Measurements from ENCODE around the gene KRT10.
A peak's percentile ranks its signal among the peaks of the same experiment; 100 is the strongest.

Gene KRT10

DNA sequence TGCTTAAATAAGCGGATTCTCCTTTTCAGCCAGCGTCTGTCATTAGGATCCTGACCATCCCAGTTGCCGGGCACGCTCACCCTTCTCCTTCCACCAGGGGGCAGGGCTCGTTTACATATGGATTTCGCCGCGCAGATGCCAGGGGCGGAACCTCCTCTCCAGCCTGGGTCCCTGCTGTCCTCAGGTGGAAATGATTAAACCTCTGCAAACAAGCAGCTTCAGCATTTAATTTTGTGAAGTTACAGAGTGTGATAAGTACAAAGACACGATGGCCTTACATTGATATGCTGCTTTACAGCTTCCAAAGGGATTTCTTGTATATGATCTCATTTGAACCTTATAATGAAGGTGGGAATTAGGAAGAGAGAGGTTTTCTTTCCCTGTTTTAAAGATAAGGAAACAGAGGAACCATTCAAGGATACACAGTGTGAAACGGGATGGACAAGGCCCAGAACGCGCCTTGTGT, 18.8 kb downstream of the KRT10 start:
- DNase-seq: peak in 9 of 14 donors; percentile 5 to 30 (median 13)

DNA sequence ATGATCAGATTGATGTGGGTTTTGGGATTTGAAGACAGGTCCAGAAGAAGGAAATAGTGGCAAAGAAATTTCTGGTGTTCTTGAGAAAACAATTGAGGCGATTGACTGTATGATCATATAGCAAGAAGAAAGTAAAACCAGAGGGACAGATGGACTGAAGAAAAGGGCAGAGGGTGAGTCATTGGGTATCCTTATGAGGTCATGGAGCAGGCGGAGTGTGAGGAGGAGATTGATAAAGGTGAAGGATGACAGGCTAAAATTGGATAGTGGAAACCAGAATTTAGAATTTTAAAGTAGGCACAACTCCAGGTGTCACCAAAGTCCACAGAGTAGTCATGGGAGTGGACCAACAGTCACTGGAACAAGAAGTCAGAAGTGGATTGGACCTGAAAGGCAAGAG, 21.3 kb downstream of the KRT10 start:
- DNase-seq: no peak

DNA sequence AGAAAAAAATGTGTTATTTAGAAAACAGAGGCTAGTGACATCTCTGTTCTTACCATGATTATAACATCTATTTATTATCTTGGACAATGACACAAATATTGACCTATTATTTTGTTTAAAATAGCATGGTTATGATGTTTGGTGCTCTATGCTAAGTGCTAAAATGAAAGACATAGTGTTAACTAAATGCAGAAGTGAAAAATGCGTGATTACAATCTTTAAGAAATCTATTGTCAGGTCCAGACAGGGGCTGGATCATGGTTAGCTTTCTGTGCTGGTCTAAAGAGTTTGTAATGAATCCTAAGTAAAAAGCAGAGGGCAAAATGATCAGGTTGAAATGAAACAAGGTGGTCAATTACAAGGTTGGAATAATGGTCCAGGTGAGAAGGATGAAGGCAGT, 22.0 kb downstream of the KRT10 start:
- no peak for DNase-seq

DNA sequence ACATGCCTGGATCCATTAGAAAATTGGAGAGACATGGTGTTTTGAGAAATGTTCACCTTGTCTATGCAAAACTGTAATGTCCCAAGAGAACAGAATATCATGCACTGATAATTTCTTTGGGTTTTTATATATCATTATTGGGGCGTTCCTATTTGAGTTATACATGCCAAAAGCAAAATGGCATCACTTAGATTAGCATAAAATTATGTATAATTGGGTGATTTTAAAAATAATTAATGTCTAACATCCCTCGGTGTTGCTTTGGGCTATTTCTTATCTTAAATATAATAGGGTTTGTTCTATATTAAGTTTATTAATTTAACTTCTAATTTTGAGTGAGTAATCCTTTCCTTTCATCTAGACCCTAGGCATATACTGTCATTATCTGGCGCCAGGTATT, 22.6 kb downstream of the KRT10 start, which contains the start of gene KRT28:
TSS of gene KRT28 (minus strand) at position 101 of the 400 bp plus-strand sequence. CDS start at position 35, 66 bp downstream.
- DNase-seq: no peak

DNA sequence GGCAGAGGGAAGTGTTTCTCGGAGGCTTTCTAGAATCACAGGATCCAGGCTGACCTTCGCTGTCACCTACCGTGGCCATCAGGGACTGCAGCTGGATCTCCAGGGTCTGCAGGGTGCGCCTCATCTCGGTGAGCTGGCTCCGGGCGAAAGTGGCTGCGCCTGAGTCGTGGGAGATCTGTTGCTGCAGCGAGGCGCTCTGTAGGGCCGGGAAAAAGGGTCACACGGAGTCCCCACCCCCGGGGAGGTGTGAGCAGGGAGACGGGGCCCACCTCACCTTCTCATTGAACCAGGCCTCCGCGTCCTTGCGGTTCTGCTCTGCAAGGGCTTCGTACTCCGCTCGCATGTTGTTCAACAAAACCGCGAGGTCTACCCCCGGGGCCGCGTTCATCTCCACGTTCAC, 25.6 kb downstream of the KRT10 start:
- no peak for DNase-seq

DNA sequence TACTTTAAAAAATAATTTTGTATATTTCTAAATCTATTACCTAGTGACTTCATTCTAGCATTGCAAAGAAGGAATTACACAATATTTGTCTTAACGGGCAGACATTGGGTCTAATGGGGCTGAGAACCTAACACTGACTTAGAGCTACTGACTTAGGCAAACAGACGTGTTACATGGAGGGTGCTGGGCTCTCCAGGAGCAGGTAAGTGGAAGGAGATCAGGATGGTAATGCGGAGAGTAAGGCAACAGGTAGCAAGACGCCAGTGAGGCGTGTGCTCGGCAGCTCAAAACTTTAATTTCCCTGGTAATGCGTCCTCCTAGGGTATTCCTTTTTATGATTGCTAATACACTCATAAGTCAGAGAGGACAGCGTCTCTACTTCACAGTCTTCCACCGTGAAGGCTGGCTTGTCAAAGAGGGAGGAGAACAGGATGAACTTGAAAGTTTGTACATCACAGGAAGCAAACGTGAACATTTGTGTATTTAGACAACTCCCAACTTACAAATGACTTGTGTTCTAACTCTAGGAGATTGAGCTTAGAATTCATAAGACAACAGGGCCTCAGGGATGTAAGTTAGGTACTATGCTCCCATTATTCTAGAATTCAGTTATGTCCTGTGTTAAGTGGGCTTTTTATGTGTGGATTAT, 27.3 kb downstream of the KRT10 start:
- DNase-seq: no peak

DNA sequence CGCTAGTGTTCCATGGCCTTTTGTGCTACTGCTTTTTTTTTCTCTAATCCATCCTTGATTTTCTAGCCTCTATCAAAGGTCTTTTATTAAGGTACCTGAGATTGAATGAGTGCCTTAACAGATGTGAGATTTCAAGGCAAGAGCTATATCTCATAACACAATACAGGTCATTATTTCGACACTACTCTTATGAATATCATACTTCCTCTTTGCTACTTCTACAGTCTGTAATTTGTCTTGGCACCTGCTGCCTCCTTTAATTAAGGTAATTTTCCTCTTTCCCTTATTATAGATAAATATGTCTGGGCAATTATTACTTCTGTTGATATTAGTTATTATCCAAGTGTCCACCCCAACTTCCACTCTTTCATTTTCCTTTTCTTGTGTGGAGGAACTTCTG, 27.9 kb downstream of the KRT10 start:
- DNase-seq: no peak

DNA sequence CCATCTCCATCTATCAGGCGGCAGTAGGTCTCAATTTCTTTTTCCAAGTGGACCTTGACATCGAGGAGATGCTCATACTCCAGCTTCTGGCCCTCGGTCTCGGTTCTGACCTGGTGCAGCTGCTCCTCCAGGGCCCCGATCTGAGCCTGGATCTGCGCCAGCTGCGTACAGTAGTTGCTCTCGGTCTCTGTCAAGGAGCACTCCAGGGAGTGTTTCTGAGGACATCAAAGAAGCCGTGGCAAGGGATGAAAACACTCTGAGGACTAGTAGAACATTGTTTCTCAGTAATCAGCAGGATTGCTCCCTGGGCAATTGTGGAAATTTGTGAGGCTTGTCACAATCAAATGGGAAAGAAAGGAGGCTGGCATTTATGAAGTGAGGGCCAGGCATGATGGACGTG, 28.6 kb downstream of the KRT10 start:
- no peak for DNase-seq

DNA sequence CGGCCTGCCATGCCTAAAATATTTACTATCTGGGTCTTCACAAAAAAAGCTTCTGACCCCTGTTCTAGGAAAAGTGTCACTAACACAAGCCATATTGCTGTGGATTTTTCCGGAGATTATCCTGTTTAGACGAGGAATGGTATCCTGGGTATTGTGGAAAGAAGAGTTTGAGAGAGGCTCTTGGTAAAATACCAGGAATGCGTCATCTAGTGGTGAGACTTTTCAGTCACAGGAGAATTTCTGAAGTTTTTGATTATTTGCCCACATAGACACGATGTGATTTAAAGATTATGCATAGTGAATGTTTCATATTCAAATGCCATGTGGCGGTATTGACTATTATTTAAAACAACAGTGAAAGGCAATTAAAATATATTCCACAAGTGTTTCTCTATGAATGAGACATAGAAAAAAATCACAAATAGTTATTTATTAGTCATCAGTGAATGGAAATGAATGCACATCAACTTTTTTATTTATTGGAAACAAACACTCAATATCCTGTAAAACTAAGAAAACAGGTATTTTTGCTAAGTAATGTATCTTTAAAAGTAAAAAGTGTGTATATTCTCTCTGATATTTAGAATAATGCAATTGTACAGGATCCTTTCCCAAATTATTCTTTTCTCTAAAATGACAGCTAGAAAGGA, 30.5 kb downstream of the KRT10 start:
- DNase-seq: peak in 1 of 14 donors; percentile 11

DNA sequence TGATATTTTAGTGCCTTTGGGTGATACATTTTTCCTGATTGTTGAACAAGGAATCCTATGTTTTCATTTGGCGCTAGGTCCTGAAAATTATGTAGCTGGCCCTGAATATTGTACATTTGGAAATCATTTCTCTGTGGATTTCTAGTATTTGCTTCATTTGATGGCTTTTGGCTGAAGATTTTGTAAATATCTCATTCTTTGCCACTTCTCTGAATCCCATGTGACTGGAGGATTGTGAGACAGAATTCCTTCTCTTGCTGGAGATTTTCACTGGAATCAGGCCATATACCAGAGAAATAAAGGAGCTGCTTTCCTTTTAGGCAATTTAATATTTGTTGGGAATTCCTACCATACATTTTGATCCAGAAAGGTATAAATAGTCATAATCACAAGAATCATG, 31.3 kb downstream of the KRT10 start:
- DNase-seq: no peak

DNA sequence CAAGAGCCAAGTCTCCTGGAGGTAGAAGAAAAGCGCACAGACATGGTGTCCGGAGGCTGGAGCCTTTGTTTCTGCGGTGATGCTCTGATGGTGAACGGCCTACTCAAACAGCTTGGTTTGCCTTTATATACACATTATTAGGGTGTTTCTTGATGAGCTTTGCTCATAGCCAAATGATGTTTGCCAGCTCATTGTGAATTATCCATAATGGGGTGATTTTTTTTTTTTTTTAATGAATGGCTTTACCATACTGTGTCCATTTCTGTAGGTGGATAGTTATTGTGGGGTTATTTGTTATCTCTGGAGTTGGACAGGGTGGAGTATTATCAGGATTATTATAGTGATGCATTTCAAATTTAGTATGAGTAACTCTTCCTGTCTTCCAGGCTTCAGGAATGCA, 40.0 kb downstream of the KRT10 start, which contains the start of gene KRT27:
TSS of gene KRT27 (minus strand) at position 101 of the 400 bp plus-strand sequence. CDS start at position 44, 57 bp downstream.
- no peak for DNase-seq

DNA sequence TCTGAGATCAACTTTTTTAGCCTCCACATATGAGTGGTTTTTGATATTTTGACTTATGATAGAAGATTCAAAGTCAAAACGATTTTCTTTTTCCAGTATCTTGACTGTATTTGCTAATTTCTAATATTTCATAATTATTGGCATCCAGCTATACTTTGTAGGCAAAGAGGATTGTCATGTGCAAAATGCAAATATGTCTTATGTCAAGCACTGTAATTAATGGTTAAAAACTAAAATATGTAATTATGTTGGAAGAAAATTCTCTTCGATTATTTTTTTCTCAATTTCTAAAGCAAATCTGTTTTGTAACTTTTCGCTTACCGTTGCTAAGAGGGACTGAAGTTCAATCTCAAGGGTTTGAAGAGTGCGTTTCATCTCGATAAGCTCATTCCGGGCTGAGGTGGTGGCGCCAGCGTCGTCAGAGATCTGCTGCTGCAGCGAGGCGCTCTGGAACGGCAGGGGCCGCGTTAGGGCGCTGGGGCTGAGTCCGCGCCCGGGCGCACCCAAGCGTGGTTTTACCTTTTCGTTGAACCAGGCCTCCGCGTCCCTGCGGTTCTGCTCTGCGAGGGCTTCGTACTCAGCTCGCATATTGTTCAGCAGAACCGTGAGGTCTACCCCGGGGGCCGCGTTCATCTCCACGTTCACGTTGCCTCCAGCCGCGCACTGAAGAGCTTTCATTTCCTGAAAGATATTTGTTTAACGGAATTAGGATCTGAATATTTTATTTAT, 43.1 kb downstream of the KRT10 start:
- no peak for DNase-seq

DNA sequence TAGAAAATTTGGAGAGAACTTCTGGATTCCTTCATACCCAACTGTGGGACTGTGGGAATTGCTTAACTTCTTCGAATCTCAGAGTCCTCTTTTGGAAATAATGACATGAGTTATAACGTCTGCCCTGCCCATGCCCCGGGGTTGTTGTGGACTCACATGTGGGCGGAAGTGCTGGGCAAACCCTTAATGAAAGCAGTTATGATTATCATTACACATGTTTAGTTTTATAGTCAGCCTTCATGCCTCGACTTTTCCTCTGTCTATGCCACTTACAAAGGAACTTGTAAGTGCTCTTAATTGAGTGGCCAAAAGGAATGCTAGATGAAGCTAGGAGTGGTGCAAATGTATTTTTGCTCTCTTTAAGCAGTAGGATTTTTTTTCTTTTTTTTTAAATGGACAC, 44.0 kb downstream of the KRT10 start:
- no peak for DNase-seq

DNA sequence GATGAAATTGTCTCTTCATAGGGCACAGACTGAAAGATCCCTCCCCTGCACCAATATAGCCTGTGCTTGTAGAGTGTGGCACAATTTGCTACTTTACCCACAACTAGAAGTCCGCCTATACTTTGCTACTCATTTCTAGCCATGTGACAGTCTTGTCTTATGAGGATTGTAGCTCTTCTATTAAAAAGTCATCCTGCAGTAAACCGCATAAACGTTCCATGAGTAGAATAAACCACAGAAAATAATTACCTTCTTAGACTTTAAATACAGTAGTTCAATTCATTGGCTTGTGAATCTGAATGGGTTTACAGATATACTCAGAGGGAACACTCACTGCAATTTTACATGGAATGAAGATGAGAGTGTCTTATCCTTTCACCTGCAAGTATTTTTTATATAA, 44.4 kb downstream of the KRT10 start:
- DNase-seq: no peak

DNA sequence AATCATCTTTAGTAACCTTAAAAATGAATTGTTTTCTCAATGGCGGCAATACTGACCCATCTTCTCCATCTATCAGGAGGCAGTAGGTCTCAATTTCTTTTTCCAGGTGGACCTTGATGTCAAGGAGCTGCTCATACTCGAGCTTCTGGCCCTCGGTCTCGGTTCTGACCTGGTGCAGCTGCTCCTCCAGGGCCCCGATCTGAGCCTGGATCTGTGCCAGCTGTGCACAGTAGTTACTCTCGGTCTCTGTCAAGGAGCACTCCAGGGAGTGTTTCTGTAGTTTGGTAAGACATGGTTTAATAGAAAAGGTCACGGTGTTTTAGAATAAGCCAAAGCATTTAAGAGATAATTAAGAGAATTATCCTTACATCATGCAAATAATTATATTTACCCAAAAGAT, 45.0 kb downstream of the KRT10 start:
- no peak for DNase-seq

DNA sequence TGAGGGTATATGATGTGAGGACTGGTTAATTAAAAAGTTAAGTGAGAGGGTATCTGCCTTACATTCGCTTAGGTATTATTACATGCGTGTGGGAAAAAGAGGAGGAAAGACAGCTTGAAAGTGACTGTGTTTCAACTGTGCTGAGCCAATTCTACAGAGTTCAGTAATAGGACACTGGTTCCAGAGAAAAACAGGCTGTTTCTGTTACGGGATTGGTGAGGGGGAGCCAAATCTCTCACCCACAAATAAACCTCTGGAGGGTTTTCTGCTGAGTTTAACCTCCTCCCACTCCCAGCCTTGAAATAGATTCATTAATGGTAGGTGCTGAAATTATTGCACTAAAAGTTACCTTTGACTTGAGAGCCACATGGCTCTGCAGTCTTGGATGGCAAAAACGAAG, 46.5 kb downstream of the KRT10 start:
- DNase-seq: no peak

DNA sequence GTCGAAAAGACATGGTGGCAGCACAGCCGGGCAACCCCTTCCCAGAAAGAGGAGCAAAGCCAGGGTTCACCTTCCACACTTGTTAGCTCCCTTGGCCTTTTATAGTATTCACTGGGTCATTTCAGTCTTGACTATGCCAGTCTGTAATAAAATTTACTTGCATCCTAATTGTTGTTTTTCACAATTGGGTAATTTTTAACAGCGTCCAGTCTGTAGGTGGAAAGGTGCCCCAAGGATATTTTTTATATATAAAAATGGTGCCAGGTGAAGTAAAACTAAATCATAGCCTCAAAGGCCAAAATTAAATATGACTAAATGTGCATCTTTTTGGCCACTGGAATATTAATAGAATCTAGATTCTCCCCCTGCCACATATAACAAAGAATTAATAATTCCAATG, 50.3 kb downstream of the KRT10 start, which contains the start of gene KRT26:
TSS of gene KRT26 (minus strand) at position 101 of the 400 bp plus-strand sequence. CDS start at position 13, 88 bp downstream.
- no peak for DNase-seq

Measured in C1 segment of cervical spinal cord (tissue), 14 donors.